ENCODE measurements around the gene NAT16. TPM values are rescaled to one million over a fixed set of nuclear protein-coding genes. Genes with fewer than 3 reads are reported as not detected.
A peak's percentile ranks its signal among the peaks of the same experiment; 100 is the strongest.

Gene NAT16
- total RNA-seq, 1 donor from 2014 or later, result not detected

DNA sequence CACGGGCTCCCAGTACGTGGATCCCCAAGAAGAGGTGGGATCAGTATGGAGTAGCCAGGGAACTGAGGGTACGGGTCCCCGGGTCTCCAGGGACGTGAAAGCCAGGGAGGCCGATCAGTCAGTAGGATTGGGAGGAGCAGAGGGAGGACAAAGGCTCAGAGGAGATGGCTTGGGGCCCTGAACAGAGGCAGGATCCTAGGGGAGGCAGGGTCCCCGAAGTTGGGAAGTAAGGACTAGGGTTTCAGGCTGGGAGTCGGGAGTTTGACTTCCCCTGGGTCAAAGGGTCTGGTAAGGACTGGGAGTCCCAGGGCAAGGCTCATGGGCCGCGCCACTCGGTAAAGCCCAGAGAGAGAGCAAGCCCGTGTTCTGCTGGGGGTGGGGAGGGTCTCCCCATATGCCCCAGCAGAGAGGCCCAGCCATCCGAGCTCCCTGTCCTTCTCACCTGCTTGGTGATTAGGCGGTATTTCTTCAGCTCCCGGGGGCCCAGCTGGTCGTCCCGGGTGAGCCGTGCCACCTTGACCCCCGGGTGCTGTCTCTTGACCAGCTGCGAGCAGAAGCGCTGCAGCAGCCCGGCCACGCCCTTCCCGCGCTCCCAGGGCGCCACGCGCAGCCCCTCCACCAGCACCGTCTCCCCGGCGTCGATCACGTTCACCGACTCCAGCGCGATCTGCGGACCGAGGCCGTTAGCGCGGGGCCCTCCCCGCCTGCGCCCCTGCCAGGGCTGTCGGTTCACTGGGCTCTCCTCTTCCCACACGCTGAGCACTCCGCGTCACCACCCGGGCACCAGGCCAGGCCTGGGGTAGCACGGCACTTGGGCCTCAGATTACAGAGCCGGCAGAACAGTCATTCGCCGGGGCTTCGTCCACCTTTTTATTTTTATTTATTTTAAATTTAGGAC is 7.0 kb downstream of the NAT16 start:
- peaks cover 80% of the 10 kb centered on the region for H3K27me3 ChIP-seq (ENCODE audit: control insufficient read depth, insufficient read depth, low read length)
- no peak for DNase-seq (ENCODE audit: low read depth)
- no peaks in the 10 kb centered on the region for H3K36me3 ChIP-seq (ENCODE audit: control insufficient read depth, insufficient read depth, low read length)
- no peak overlapping the region for H3K4me3 ChIP-seq (ENCODE audit: low read depth, low read length)
- TF ChIP-seq, protein P1, sequence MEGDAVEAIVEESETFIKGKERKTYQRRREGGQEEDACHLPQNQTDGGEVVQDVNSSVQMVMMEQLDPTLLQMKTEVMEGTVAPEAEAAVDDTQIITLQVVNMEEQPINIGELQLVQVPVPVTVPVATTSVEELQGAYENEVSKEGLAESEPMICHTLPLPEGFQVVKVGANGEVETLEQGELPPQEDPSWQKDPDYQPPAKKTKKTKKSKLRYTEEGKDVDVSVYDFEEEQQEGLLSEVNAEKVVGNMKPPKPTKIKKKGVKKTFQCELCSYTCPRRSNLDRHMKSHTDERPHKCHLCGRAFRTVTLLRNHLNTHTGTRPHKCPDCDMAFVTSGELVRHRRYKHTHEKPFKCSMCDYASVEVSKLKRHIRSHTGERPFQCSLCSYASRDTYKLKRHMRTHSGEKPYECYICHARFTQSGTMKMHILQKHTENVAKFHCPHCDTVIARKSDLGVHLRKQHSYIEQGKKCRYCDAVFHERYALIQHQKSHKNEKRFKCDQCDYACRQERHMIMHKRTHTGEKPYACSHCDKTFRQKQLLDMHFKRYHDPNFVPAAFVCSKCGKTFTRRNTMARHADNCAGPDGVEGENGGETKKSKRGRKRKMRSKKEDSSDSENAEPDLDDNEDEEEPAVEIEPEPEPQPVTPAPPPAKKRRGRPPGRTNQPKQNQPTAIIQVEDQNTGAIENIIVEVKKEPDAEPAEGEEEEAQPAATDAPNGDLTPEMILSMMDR (IDR thresholded peaks at IDR 0.05; ENCODE audit: insufficient read depth, low read length, poor library complexity, severe bottlenecking), result no peak

DNA sequence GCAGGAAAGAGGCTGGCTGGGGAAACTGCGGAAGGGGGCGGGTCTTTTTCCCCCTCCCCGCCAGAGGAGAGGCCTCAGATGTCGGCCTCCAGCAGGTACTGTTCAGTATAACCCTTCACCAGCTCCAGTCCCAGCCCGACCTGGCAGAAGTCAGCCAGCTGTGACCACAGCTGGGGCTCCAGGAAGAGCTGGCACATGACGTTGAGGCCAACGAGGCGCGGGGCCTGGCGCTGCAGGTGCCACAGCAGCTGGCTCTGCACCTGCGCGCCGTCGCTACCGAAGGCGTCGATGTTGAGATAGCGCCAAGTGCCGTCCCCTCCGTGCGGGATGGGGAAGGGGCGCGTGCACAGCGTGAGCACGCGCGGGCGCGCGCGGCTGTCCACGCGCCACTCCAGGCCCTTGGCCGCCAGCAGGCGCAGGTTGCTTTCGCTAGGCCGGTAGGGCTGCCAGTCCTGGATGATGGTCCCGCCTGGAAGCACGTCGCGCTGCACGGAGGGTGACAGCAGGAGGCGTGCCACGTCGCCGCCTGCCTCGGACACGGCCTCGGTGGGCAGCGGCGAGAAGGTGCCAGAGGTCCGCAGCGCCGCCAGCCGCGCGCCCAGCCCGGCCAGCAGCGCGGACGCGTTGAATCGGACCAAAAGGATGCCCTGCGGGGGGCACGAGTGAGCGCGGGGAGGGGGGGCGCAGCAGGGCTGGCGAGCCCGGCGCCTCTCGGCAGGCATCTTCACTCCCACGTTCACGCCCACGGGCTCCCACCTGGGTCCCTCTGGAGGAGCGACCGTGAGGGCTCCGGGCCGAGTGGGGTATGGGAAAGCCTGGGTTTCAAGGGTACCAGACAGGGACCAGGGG is 7.9 kb downstream of the NAT16 start:
- TF ChIP-seq, protein P1 (IDR thresholded peaks at IDR 0.05; ENCODE audit: insufficient read depth, low read length, poor library complexity, severe bottlenecking), result no peak
- no peaks in the 10 kb centered on the region for H3K36me3 ChIP-seq (ENCODE audit: control insufficient read depth, insufficient read depth, low read length)
- DNase-seq (ENCODE audit: low read depth), result no peak
- H3K27me3 ChIP-seq (ENCODE audit: control insufficient read depth, insufficient read depth, low read length), result peaks cover 76% of the 10 kb centered on the region
- H3K4me3 ChIP-seq (ENCODE audit: low read depth, low read length), result no peak overlapping the region

DNA sequence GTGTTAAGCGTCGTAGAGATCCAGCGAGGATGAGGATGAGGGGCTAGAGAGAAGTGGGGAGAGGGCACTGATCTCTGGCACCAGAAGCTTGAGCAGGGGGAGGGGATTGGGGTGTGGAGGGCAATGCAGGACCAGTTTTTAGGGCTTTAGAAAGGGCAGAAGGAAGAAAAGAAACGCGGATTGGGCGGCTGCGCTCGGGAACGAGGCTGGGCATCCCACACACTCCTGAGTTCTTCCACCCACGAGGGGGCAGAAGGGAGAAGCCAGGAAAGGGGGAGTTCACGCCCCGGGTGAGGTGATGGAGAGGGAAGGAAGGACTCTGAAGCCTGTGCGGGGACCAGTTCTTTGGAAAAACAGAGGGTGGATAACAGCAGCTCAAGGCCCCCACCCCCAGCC is 8.7 kb downstream of the NAT16 start:
- Histone ChIP-seq H3K27me3 (ENCODE audit: control insufficient read depth, insufficient read depth, low read length) (peaks cover 72% of the 10 kb centered on the region), H3K36me3 (ENCODE audit: control insufficient read depth, insufficient read depth, low read length) (no peaks in the 10 kb centered on the region), H3K4me3 (ENCODE audit: low read depth, low read length) (no peak overlapping the region)
- DNase-seq (ENCODE audit: low read depth), result no peak
- TF ChIP-seq, protein P1 (IDR thresholded peaks at IDR 0.05; ENCODE audit: insufficient read depth, low read length, poor library complexity, severe bottlenecking), result peak; percentile 21

DNA sequence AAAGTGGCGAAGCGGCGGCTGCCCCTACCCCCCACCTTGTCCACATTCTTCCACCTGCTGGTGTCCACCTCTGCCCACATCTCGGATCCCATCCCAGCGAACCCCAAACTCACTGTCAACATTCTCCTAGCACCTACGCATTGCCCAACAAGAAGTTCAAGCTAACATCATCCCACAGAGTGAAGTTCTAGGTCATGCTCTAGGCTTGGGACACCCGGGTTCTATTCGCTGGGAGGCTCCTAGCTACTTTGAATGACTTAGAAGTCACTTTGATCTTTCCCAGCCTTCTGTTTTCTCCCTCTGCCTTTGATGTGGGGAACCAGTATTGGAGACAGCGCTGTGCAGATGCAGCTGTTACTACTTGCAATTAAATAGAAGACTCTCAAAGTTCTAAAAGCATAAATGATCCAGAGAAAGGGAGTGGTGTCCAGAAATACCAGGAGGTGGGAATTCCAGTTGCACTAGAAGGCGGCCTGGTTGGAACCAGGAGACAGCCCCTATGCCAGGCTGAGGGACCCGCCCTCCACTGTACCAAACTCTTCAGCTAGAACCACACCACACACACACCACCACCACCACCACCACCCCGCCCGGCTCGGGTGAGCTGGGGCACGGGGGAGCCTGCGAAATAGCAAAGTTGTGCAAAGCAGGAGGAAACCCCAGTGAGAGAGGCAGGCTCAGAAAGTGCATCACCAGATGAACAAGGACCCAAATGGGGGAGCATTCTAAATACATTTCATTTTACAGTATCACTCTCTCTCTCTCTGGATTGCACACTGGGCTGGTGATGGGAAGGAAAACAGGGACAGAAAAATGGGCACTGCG is 9.3 kb downstream of the NAT16 start:
- TF ChIP-seq, protein P1 (IDR thresholded peaks at IDR 0.05; ENCODE audit: insufficient read depth, low read length, poor library complexity, severe bottlenecking), result no peak
- Histone ChIP-seq H3K4me3 (ENCODE audit: low read depth, low read length) (no peak overlapping the region), H3K27me3 (ENCODE audit: control insufficient read depth, insufficient read depth, low read length) (peaks cover 74% of the 10 kb centered on the region), H3K36me3 (ENCODE audit: control insufficient read depth, insufficient read depth, low read length) (no peaks in the 10 kb centered on the region)
- DNase-seq (ENCODE audit: low read depth), result no peak

DNA sequence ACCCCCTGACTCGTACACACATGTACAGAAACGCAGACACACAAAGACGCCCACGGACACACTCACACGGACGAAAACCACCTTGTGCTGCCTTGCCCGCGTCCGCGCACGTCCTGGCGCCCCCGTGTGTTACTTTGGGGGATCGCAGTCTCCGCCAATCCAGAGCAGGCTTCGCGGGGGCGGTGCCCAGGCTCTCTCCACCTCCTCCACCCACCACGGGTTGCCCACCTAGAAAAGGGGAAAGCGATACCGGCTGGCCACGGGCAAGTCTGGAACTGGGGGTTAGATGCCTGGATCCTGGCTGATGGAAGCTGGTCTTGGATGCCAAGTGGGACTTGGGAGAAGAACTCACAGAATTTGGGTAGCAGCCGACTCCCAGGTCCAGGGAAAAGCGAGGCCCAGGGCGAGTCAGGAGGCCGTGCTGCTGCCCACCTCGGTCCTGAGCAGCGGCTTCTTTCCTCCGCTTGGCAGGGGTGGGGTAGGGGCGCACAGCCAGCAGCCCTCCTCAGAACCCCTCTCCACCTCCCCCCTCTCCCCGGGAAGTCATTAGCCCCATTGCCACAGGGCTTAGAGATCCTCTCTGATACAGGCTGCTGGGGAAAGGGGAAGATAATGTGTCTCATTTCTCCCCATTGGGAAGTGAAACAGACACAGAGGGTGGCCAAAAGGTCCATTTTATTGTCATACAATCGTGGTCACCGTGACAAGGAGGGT is 10.1 kb downstream of the NAT16 start:
- H3K27me3 ChIP-seq (ENCODE audit: control insufficient read depth, insufficient read depth, low read length), result peaks cover 70% of the 10 kb centered on the region
- DNase-seq (ENCODE audit: low read depth), result no peak
- TF ChIP-seq, protein P1 (IDR thresholded peaks at IDR 0.05; ENCODE audit: insufficient read depth, low read length, poor library complexity, severe bottlenecking), result peak; percentile 91
- H3K36me3 ChIP-seq (ENCODE audit: control insufficient read depth, insufficient read depth, low read length), result no peaks in the 10 kb centered on the region
- no peak overlapping the region for H3K4me3 ChIP-seq (ENCODE audit: low read depth, low read length)
